SH-SY5Y (cell line): ENCODE measurements around the gene CLSTN2.

Experiments
- GATA2 ChIP-seq: IDR thresholded peaks from 2 replicates; pipeline ENCODE4 v1.6.1; 2011; ENCODE audit warnings: mild to moderate bottlenecking, low read depth, low read length
- GATA3 ChIP-seq: IDR thresholded peaks from 2 replicates; pipeline ENCODE4 v1.6.1; 2011; ENCODE audit warnings: low read depth, mild to moderate bottlenecking, low read length, moderate library complexity

DNA sequence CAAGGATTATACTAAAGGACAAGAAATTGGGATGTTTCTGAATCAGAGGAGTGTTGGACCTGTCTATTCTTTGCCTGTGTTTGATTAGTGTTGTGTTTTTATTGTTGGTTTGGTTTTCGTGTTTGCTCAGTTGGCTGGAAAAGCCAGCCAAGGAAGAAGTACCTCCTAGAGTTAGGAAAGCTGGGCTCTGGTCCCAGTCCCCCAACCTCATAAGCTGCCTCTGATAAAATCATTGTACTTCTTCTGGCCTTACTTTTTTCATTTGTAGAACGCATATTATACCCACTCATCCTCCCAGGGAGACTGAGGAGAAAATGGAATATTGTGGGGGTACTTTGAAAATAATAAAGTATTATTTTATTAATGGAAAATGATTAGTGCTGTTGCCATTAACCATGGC is 565.5 kb downstream of the CLSTN2 start:
- TF ChIP-seq GATA3 = no peak
- TF ChIP-seq GATA2 = no peak
